NCI-H82 treated with DMSO at 0.1 percent for 48 hours (cell line): ENCODE results near the gene NUDCD3.

Source experiments
- DNase-seq: peaks from one replicate; lab custom pipeline; 2025; ENCODE audit not compliant: unreplicated experiment; lab: John Stamatoyannopoulos, UW

The NUDCD3 gene

GRCh38 chr7:44372560-44373417 lies 117.7 kb downstream of the NUDCD3 start:
- DNase-seq, result no peak

GRCh38 chr7:44368885-44369284 lies 121.6 kb downstream of the NUDCD3 start:
- no peak for DNase-seq

- DNase-seq, result no peak
Measured at GRCh38 chr7:44368455-44368854, 122.0 kb downstream of the NUDCD3 start.

- DNase-seq, result no peak
Measured at GRCh38 chr7:44367475-44368043, 122.9 kb downstream of the NUDCD3 start.

GRCh38 chr7:44366986-44367385 lies 123.5 kb downstream of the NUDCD3 start:
- no peak for DNase-seq

- no peak for DNase-seq
Measured at GRCh38 chr7:44353668-44354067, 136.8 kb downstream of the NUDCD3 start.

- no peak for DNase-seq
Measured at GRCh38 chr7:44348851-44349781, 141.3 kb downstream of the NUDCD3 start.

GRCh38 chr7:44348300-44348699 lies 142.2 kb downstream of the NUDCD3 start:
- DNase-seq, result no peak

GRCh38 chr7:44347546-44348114 lies 142.8 kb downstream of the NUDCD3 start:
- DNase-seq, result no peak

- DNase-seq, result no peak
Measured at GRCh38 chr7:44346063-44346462, 144.4 kb downstream of the NUDCD3 start.

- no peak for DNase-seq
Measured at GRCh38 chr7:44341401-44341800, 149.1 kb downstream of the NUDCD3 start.

GRCh38 chr7:44338600-44338999 lies 151.9 kb downstream of the NUDCD3 start:
- DNase-seq, result no peak

GRCh38 chr7:44336491-44336890 lies 154.0 kb downstream of the NUDCD3 start:
- no peak for DNase-seq

GRCh38 chr7:44335184-44335583 lies 155.3 kb downstream of the NUDCD3 start:
- DNase-seq, result no peak

GRCh38 chr7:44334734-44335097 lies 155.7 kb downstream of the NUDCD3 start:
- DNase-seq, result no peak

- no peak for DNase-seq
Measured at GRCh38 chr7:44333911-44334733, 156.3 kb downstream of the NUDCD3 start.

- DNase-seq, result no peak
Measured at GRCh38 chr7:44331682-44332081, 158.8 kb downstream of the NUDCD3 start.

- DNase-seq, result no peak
Measured at GRCh38 chr7:44330331-44330730, 160.1 kb downstream of the NUDCD3 start.

GRCh38 chr7:44329888-44330287 lies 160.6 kb downstream of the NUDCD3 start:
- DNase-seq, result no peak
